ENCODE results near the gene BTBD19. TPM values are rescaled to one million over a fixed set of nuclear protein-coding genes. Genes with fewer than 3 reads are reported as not detected.
"Not testable (repeated sequence)": the region's sequence is repeated elsewhere in the genome, so short reads cannot be mapped to it uniquely, and the experiment has no call there.

The BTBD19 gene
- polyA plus RNA-seq, 1 donor (not counting 4 experiments of a cell fraction or from before 2014, with no cell fraction given), result 2.9 TPM

GRCh38 chr1:44792736-44793502 lies 15.4 kb upstream of the BTBD19 start:
- Histone ChIP-seq H3K9me3 (ENCODE audit: control insufficient read depth, low read depth, low read length) (no peaks in the 10 kb centered on the region), H2AFZ (ENCODE audit: control insufficient read depth, low read length) (peak overlapping the region; percentile 22), H3K4me3 (ENCODE audit: control insufficient read depth in 2 of 3, extremely low read depth in 1 of 3, insufficient read depth in 2 of 3, low read depth in 1 of 3, low read length in 3 of 3) (no peak overlapping the region), H3K4me1 (ENCODE audit: control insufficient read depth, extremely low read depth, insufficient read depth, low read length) (peaks cover 6% of the 10 kb centered on the region), H3K79me2 (ENCODE audit: control insufficient read depth, insufficient read depth, low read length) (no peaks in the 10 kb centered on the region), H3K9ac (ENCODE audit: control insufficient read depth, extremely low read depth, insufficient read depth, low read length) (no peak overlapping the region), H3K27ac (ENCODE audit: control insufficient read depth, insufficient read depth, low read length) (no peak overlapping the region), H3K9me1 (ENCODE audit: control insufficient read depth, extremely low read depth, insufficient read depth, low read length) (no peaks in the 10 kb centered on the region), H3K27me3 (ENCODE audit: control insufficient read depth, extremely low read depth, insufficient read depth, low read length) (no peaks in the 10 kb centered on the region), H3K36me3 (ENCODE audit: control insufficient read depth in 2 of 2, extremely low read depth in 1 of 2, insufficient read depth in 2 of 2, low read length in 2 of 2) (no peaks in the 10 kb centered on the region), H4K20me1 (ENCODE audit: control insufficient read depth, extremely low read depth, insufficient read depth, low read length) (no peaks in the 10 kb centered on the region), H3K4me2 (ENCODE audit: control insufficient read depth, extremely low read depth, insufficient read depth, low read depth, low read length) (no peak overlapping the region)
- DNase-seq (ENCODE audit: low read depth, low spot score) (no peak), FAIRE-seq (no peak)
- dilution Hi-C loops (cut with MboI; ENCODE audit: extremely low pct_ligation_motif_present, low sequenced_read_pairs), result no loop called here
- TF ChIP-seq EZH2 (IDR thresholded peaks at IDR 0.05; ENCODE audit: low read length), result no peak
- no peak for TF ChIP-seq CTCF (optimal IDR thresholded peaks at IDR 0.05 in 1 of 3, IDR thresholded peaks at IDR 0.05 in 1 of 3, conservative IDR thresholded peaks at IDR 0.05 in 1 of 3; ENCODE audit: extremely low read depth in 1 of 3, insufficient read depth in 2 of 3, low read length in 3 of 3)

- H3K4me1 ChIP-seq (ENCODE audit: control insufficient read depth, extremely low read depth, insufficient read depth, low read length), result peaks cover 14% of the 10 kb centered on the region
- H3K9me1 ChIP-seq (ENCODE audit: control insufficient read depth, extremely low read depth, insufficient read depth, low read length); dilution Hi-C loops (cut with MboI; ENCODE audit: extremely low pct_ligation_motif_present, low sequenced_read_pairs); FAIRE-seq; H3K27me3 ChIP-seq (ENCODE audit: control insufficient read depth, extremely low read depth, insufficient read depth, low read length); DNase-seq (ENCODE audit: low read depth, low spot score); H4K20me1 ChIP-seq (ENCODE audit: control insufficient read depth, extremely low read depth, insufficient read depth, low read length); H3K27ac ChIP-seq (ENCODE audit: control insufficient read depth, insufficient read depth, low read length); H3K4me2 ChIP-seq (ENCODE audit: control insufficient read depth, extremely low read depth, insufficient read depth, low read depth, low read length); H3K9ac ChIP-seq (ENCODE audit: control insufficient read depth, extremely low read depth, insufficient read depth, low read length); H3K9me3 ChIP-seq (ENCODE audit: control insufficient read depth, low read depth, low read length); H3K4me3 ChIP-seq (ENCODE audit: control insufficient read depth in 2 of 3, extremely low read depth in 1 of 3, insufficient read depth in 2 of 3, low read depth in 1 of 3, low read length in 3 of 3); H2AFZ ChIP-seq (ENCODE audit: control insufficient read depth, low read length): not testable (repeated sequence)
- H3K36me3 ChIP-seq (ENCODE audit: control insufficient read depth in 2 of 2, extremely low read depth in 1 of 2, insufficient read depth in 2 of 2, low read length in 2 of 2), result peaks cover 9 to 11% of the 10 kb centered on the region in 2 experiments
- peaks cover 25% of the 10 kb centered on the region for H3K79me2 ChIP-seq (ENCODE audit: control insufficient read depth, insufficient read depth, low read length)
Measured at GRCh38 chr1:44797886-44798285, 10.4 kb upstream of the BTBD19 start.
